Measurements from ENCODE around the gene EPHB3.

Gene EPHB3

DNA sequence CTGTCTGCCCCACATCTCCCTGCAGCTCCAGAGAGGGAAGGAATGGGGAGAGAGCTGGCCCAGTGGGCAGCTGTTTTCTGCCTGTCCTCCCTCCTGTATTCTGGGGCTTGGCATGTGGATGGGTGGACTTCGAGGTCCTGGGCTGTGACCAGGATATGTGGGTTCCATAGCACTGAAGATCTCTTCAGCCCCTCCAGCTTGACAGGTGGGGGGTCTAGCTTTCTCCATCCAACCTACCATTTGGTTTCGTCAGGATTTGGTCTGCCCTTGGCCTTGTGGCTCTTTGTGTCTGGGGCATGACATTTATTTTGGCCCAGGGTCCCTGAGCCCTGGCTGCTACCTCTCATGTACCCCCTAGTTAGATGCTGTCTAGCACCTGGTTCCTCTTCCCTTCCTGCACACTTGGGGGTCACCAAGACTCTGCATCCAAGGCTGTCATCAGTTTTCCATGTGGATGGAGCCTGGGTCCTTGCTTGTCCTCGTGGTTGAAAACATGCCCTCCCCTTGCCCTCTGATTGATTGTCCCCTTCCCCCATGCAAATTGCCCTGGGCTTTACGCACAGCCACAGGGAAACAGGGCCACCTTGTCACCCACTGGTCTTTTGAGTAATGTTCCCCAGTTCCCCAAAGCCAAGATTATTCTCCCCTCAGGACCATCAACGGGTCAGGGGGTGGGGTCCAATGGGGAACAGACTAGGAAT, 3.2 kb downstream of the EPHB3 start:
- no peak for DNase-seq

- DNase-seq, result peak; percentile 30
These were observed 4.0 kb downstream of the EPHB3 start for GRCh38 chr3:184565421-184566211.

- DNase-seq, result no peak
These were observed 5.1 kb downstream of the EPHB3 start for GRCh38 chr3:184566441-184567414.

DNA sequence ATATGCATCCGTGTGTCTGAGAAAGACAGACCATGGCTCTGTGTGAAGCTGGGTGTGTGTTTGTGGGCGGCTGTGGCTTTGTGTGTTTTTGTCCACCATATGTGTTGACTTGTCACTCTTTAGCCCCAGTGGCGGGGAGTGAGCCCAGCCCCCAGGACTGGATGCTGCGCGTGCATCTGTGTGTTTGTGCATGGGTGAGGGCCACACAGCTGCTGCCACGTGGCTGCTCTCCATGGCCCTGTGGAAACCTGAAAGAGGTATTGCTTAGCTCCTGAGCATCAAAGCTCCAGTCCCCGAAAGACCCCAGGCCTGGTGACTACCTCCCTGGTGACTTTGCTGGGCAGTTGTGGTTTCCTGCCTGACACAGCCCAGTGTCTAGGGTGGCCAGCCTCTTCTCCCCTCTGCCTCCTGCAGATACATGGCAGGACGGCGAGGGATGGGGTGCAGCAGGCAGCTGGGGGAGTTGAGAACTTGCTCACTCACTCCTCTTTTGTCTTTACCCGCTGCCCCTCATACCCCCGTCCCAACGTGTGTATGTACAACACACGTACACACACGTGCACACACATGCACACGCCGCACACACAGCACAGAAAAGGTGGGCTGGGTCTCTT, 6.5 kb downstream of the EPHB3 start:
- no peak for DNase-seq

GRCh38 chr3:184568560-184568923, 7.0 kb downstream of the EPHB3 start:
- no peak for DNase-seq

DNA sequence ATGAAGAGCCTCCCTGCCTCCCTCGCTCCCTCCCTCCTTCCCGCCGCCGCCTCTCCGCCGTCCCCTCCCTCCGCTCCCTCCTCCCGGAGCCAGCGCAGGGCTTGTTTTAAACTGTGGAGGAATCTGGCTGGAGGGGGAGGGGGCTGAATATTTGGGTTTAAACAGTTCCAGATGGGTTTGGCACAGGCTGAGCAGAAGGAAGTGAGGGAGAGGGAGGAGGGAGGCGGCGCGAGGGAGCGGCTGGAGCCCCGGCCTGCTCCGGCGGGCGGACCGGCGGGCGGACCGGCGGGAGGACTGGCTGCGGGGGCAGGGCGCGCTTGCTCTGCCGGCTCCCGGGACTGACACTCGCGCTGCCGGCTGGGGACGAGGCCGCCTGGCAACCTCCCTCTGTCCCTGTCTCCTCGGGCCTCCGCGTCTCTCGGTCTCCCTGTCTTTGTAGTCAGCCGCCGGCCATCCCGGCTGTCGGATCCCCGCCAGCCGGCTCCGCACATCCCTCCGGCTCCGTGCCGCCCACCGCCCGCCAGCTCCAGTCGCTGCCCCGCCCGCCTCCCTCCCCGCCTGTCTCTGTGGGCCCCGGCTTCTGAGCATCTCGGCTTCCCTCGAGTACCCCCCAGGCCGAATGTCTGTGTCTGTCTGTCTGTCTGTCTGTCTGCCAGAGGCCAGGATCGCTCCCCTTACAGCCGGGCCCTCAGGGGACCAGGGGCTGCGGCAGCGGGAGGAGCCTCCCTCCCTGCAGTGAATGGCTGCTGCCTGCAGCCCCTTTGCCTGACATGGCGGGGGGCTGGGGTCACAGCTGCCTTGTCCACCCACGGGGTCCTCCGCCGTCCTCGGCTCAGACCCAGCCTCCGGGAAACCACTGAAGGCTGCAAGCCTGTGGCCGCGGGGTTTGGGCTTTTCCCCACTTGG, 7.6 kb downstream of the EPHB3 start:
- DNase-seq, result peak; percentile 36

DNA sequence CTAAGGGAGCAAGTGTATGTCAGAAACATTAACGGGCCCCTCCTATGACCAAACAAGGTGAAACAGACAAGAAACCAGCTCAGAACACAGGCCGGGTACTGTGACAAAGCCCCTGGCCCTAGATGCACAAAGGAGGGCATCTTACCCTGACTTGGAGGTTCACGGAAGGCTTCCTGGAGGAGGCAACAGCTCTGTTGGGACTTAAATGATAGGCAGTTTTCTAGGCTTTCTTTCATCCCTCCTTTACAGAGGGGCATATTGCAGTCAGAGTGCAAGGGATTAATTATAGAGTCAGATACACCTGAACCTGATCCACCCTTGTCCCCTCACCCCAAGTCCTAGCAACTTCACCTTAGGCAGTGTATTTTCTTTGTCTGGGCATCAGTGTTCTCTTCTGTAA, 8.4 kb downstream of the EPHB3 start:
- DNase-seq, result no peak

DNA sequence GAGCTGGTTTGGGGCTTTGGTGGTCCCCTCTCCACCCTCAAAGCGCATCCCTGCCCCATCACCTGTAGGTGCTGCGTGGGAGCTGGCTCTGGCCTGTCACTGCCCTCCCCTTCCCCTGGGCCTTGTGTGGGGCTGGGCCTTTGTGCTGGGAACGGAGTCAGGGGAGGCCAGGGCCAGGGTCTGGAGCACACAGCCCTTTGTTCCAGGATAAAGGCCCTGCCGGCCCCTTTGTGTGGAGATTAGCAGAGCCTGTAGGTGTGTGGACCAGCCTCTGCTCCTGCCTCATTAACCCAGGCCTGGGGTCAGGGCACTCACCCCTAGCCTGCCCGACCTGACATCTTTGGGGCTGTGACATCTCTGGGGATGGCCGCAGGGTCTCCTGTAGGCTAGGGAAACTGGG, 8.9 kb downstream of the EPHB3 start:
- DNase-seq, result no peak

- DNase-seq, result no peak
These were observed 10.3 kb downstream of the EPHB3 start for GRCh38 chr3:184571750-184572377.

DNA sequence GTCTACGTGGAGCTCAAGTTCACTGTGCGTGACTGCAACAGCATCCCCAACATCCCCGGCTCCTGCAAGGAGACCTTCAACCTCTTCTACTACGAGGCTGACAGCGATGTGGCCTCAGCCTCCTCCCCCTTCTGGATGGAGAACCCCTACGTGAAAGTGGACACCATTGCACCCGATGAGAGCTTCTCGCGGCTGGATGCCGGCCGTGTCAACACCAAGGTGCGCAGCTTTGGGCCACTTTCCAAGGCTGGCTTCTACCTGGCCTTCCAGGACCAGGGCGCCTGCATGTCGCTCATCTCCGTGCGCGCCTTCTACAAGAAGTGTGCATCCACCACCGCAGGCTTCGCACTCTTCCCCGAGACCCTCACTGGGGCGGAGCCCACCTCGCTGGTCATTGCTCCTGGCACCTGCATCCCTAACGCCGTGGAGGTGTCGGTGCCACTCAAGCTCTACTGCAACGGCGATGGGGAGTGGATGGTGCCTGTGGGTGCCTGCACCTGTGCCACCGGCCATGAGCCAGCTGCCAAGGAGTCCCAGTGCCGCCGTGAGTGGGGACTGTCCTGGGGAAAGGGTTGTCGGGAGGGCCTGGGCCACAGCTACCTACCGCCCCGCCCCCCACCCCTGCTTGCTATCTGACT, 11.2 kb downstream of the EPHB3 start:
- DNase-seq, result no peak

DNA sequence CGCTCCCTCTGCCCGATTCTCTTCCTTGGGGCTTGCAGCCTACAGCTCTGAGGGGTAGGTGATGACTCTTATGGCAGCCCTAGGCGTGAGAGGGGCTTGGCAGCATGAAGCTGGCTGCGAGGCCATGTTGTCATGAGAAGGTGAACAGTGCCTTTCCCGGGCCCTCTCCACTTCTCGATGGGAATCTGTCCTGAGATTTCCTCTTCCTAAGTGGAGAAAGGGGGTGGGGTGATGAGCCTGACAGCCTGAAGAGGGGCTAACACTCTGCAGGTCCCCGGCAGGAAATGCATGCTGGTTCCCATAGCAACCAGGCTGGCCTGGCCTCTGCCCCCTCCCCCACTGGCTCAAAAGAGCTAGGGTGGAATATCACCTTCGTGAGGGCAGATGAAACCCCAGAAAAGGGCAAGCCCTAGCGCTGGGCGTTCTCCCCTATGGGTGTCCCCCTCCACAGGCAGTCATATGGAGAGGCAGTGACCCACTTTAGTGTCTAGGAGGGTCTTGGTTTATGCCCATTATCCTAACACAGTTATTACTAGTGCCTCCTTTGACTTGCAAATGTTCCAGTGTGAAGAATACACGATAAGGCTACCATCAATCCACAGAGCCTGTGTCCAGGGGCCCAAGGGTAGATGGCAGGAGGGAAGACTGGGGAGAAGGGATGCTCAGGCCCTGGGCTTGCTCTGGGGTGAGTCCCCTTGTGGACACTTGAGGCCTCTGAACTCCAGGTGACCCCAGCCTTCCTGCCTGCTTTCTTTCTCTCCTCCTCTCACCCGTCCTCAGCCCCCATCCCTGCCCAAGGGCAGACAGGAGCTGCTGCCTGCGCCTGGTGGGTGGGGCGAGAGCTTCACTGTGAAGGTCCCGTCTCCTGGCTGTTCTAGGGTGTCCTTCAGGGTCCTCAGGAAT, 13.2 kb downstream of the EPHB3 start:
- peak; percentile 35 for DNase-seq

GRCh38 chr3:184575701-184576100, 14.1 kb downstream of the EPHB3 start:
- DNase-seq, result no peak

- DNase-seq, result no peak
These were observed 15.1 kb downstream of the EPHB3 start for GRCh38 chr3:184576457-184577240.

DNA sequence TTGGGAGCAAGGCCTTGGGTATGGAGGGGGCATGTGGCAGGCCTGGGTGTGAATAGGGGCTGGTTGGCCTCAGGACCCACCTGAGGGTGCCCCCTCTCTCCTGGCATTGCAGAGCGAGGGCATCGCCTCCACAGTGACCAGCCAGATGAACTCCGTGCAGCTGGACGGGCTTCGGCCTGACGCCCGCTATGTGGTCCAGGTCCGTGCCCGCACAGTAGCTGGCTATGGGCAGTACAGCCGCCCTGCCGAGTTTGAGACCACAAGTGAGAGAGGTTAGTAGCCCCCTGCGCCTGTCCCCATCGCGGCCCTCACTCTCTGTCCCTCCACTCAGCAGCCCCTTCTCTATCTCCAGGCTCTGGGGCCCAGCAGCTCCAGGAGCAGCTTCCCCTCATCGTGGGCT, 16.0 kb downstream of the EPHB3 start:
- no peak for DNase-seq

DNA sequence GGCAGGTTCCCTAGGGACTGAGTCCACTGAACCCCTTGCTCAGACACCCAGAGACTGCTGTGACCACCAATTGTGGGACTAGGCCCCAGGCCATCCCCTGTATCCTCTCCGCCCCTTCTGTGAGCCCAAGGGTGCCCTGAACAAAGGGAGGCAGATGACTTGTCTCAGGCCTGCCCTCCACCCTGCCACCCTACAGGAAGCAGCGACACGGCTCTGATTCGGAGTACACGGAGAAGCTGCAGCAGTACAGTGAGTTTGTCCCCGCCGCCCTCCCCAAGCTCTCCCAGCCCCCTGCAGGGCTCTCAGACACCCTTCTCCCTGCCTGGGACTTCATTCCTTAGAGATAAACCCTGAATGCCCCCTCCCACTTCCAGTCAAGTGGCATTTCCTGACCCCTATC, 16.6 kb downstream of the EPHB3 start:
- DNase-seq, result no peak

- DNase-seq, result no peak
These were observed 17.2 kb downstream of the EPHB3 start for GRCh38 chr3:184578822-184579221.

DNA sequence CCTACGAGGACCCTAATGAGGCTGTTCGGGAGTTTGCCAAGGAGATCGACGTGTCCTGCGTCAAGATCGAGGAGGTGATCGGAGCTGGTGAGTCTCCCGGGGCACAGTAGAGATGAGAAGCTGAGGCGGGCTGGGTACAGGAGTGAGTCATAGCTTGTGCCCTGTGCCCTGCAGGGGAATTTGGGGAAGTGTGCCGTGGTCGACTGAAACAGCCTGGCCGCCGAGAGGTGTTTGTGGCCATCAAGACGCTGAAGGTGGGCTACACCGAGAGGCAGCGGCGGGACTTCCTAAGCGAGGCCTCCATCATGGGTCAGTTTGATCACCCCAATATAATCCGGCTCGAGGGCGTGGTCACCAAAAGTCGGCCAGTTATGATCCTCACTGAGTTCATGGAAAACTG, 17.9 kb downstream of the EPHB3 start:
- DNase-seq, result no peak

DNA sequence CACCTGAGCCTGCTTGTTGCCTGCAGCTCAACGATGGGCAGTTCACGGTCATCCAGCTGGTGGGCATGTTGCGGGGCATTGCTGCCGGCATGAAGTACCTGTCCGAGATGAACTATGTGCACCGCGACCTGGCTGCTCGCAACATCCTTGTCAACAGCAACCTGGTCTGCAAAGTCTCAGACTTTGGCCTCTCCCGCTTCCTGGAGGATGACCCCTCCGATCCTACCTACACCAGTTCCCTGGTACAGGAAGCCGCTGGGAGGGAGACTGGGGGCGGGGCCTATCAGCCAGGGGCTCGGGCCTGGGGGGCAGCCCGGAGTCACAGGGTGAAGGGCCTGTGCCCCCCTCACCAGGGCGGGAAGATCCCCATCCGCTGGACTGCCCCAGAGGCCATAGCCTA, 18.8 kb downstream of the EPHB3 start:
- no peak for DNase-seq

- DNase-seq, result no peak
These were observed 19.8 kb downstream of the EPHB3 start for GRCh38 chr3:184581331-184581855.

All from NCI-H1105 (cell line).